NK-92 (cell line): ENCODE data around the gene STOX1.
"Not testable (repeated sequence)": the region's sequence is repeated elsewhere in the genome, so short reads cannot be mapped to it uniquely, and the experiment has no call there.

ENCODE experiments used
- DNase-seq: peaks from one replicate; lab custom pipeline; 2025; ENCODE audit not compliant: unreplicated experiment; lab: John Stamatoyannopoulos, UW

Gene STOX1, protein sequence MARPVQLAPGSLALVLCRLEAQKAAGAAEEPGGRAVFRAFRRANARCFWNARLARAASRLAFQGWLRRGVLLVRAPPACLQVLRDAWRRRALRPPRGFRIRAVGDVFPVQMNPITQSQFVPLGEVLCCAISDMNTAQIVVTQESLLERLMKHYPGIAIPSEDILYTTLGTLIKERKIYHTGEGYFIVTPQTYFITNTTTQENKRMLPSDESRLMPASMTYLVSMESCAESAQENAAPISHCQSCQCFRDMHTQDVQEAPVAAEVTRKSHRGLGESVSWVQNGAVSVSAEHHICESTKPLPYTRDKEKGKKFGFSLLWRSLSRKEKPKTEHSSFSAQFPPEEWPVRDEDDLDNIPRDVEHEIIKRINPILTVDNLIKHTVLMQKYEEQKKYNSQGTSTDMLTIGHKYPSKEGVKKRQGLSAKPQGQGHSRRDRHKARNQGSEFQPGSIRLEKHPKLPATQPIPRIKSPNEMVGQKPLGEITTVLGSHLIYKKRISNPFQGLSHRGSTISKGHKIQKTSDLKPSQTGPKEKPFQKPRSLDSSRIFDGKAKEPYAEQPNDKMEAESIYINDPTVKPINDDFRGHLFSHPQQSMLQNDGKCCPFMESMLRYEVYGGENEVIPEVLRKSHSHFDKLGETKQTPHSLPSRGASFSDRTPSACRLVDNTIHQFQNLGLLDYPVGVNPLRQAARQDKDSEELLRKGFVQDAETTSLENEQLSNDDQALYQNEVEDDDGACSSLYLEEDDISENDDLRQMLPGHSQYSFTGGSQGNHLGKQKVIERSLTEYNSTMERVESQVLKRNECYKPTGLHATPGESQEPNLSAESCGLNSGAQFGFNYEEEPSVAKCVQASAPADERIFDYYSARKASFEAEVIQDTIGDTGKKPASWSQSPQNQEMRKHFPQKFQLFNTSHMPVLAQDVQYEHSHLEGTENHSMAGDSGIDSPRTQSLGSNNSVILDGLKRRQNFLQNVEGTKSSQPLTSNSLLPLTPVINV

DNA sequence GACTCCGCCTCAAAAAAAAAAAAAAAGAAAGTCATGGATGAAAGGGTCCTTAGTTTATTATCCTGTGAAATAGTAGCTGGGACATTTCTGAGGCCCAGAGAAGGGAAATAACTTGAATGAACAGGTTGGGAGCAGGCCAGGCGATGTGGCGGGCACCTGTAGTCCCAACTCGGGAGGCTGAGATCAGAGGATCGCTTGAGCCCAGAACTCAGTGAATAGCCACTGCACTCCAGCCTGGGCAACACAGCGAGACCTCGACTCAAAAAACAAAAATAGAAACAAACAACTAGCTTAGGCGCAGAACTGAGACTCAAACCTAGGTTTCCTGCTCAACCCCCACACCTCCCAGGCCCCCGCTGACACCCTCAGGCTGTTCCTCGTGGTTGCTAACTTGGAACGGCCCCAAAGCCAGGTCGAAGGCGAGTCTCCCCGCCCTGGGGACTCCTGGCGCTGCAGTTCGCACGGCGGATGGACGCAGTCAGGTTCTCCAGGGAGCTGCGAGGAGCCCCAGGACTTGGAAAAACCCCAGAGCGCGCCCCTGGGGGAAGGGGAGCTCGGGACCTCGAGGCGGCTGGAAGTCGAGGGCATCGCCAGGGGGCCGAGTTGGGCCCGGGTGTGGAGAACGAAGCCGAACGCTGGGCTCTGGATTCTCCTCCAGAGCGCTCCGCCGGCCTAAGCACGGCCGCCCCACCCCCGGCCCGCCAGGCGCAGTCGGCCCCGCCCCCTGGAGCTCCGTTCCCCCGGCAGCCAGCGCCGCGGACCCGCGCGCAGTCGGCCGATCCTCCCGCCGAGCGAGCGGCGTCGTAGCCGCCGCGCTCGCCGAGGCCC, at the start of gene STOX1:
STOX1 (plus strand) TSS at position 768 of the 828 bp plus-strand sequence. CDS start 93 bp downstream, outside the sequence.
- no peak for DNase-seq

DNA sequence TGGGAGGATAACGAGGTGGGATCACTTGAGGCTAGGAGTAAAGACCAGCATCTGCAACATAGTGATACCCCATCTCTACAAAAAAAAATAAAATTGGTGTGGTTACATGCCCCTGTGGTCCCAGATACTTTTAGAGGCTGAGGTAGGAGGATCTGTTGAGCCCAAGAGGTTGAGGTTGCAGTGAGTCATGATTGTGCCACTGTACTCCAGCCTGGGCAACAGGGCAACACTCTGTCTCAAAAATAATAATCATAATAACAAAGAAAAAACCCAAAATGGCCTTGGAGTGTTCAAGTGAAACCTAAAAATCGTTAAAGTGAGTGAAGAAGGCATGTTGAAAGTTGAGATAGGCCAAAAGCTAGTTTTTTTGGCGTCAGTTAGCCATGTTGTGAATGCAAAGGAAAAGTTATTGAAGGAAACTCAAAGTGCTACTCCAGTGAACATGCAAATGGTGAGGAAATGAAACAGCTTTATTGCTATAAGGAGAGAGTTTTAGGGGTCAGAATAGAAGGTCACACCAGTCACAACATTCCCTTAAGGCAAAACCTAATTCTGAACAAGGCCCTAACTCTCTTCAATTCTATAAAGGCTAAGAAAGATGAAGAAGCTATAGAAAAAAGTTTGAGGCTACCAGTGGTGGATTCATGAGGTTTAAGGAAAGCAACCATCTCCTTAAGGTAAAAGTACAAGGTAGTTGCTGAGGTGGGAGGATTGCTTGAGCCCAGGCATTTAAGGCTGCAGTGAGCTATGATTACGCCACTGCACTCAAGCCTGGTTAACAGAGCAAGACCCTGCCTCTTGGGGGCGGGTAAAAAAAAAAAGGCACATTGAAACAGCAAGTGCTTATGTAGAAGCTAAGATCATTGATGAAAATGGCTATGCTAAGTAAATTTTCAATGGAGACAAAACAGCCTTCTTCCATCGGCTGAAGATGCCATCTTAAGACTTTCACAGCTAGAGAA, 45.4 kb upstream of the STOX1 start:
- no peak for DNase-seq

DNA sequence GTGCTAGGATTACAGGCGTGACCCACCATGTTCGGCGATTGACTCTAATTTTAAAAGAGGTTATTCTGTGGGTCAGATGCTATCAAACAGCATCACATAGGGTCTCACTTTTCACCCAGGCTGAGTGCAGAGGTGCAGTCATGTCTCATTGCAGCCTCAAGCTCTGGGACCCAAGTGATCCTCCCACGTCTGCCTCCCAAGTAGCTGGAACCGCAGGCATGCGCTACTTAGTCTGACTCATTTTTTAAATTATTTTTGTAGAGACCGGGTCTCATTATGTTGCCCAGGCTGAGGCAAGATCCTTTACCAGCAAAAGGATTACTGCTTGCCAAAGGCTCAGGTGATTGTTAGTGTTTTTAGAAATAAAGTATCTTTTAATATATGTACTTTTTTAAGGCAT, 42.9 kb upstream of the STOX1 start:
- no peak for DNase-seq

DNA sequence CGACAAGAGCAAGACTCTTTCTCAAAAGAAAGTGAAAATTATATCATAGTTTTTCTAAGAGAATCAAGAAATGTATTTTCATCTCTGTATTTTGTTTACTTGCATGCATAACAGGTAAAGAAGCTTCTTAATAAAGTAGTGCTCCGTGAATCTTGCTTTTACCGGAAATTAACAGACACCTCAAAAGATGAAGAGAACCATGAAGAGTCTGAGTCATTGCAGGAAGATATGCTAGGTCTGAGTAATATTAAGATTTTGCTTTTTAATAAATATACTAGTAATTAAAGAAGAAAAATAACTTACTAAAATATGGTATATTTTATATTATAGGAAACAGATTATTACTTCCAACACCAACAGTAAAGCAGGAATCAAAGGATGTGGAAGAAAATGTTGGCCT, 39.5 kb upstream of the STOX1 start:
- no peak for DNase-seq

DNA sequence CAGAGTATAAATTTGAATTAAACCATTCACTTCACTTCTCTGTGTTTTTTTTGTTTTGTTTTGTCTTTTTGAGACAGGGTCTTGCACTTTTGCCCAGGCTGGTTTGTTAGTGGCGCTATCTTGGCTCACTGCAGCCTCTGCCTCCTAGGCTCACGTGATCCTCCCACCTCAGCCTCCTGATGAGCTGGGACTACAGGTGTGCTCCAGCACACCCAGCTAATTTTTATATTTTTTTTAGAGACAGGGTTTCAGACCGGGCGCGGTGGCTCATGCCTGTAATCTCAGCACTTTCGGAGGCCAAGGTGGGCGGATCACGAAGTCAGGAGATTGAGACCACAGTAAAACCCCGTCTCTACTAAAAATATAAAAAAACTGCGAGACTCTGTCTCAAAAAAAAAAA, 36.9 kb upstream of the STOX1 start:
- no peak for DNase-seq

DNA sequence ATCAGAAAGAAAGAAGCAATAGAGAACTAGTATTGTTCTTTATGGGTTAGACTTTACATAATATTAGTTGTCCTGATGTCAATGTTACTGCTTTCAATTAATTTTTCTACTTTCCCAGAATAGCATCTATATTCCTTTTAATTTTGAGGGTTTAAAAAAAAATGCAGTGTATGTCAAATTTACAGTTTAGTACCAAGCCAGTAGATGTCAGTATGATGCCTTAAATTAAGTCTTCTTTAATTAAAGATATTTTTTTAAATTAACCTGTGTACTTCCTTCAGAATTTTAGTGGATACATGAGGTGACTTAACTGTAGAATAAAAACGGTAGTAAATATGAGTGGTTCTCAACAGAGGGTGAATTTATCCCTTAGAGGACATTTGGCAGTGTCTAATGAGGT, 35.2 kb upstream of the STOX1 start:
- DNase-seq, result no peak

DNA sequence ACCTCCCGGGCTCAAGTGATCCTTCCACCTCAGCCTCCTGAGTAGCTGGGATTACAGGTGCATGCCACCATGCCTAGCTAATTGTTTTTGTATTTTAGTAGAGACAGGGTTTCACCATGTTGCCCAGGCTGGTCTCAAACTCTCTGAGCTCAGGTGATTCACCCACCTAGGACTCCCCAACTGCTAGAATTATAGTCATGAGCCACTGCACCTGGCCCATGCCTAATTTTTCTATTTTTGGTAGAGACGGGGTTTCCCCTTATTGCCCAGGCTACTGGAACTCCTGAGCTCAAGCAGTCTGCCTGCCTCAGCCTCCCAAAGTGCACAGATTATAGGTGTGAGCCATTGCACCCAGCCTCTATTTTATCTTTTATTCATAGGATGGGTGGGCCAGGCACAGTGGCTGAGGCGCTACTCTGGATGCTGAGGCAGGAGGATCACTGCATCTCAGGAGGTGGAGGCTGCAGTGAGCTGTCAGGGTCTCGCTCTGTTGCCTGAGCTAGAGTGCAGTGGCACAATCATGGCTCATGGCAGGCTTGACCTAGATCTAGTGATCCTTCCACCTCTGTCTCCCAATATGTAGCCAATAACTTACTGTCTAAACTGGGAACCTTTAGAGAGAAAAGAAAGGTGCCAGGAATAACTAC, 31.3 kb upstream of the STOX1 start:
- no peak for DNase-seq

DNA sequence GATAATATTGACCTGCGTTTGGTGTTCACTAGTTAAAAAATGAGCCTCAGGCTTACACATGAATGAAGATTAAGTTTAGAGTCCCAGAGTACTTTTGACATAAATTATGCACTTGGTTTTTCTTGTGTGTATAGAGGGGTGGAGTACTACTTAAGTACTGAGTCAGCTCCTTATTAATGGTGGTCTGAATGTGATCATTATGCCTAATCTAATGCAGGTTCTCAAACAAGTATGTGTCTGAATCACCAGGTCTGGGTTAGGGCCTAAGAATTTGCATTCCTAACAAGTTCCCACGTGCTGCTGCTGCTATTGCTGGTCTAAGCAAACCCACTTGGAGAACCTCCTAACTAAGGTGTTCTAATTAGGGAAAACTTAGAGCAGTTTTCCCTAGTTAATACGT, 30.7 kb upstream of the STOX1 start:
- DNase-seq, result no peak

DNA sequence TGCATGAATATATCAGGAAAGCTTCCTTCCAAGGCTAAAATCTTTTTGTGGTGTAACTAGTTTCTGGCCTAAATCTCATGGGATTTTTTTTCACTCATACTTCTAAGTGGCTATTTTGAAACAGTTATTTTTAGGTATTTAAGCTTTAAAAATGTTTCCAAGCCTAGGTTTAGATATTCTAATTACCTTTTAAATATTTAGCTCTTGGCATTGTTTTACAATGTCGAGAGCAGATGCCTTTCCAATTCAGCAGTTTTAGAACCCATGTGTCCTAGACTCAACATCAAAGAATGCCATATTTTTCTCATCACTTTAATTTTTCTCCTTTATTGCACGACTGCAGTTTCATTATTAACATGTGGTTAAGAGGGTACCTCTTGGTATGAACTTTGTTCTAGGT, 27.1 kb upstream of the STOX1 start:
- DNase-seq, result no peak

DNA sequence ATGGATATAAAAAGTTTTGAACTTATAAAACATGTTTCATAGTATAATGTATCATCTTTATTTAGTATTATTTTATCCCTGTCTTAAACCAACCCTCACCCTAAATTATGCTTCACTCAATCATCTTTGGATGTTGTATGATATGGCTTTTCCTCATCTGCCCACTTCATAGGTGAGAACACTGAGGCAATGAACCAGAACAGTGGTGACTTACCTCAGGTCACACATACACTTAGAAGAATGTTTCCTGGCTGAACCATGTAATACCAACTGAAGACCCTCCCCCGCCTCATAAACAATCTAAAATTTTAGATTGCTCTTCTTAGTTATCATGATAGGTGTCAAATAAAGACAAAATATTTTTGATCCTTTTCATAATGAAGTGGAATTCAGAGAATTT, 22.6 kb upstream of the STOX1 start:
- DNase-seq, result no peak

DNA sequence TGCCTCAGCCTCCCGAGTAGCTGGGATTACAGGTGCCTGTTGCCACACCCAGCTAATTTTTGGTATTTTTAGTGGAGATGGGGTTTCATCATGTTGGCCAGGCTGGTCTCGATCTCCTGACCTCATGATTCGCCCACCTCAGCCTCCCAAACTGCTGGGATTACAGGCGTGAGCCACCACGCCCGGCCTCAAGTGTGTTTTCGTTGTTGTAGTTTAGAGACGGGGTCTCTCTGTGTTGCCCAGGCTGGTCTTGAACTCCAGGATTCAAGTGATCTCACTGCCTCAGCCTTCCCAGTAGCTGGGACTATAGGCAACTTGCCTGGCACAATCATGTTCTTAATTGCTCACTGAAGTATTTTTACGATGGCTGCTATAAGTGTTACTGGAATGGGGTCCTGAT, 16.5 kb upstream of the STOX1 start:
- not testable (repeated sequence) for DNase-seq

DNA sequence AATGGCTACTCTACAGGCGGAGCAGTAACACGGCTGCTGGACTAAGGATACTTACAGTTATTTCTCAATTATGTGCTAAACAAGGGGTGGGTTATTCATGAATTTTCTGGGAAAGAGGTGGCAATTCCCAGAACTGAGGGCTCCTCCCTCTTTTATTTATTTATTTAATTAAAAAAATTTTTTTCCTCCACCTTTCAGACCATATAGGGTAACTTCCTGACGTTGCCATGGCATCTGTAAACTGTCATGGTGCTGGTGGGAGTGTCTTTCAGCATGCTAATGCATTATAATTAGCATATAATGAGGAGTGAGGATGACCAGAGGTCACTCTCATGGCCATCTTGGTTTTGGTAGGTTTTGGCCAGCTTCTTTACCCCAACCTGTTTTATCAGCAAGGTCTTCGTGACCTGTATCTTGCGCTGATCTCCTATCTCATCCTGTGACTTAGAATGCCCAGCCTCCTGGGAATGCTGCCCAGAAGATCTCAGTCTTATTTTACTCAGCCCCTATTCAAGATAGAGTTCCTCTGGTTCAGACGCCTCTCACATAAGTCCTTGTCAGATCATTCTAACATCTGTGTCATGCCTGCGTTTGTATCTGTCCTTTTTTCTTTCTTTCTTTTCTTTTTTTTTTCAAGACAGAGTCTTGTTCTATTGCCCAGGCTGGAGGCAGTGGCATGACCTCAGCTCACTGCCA, 15.9 kb upstream of the STOX1 start:
- DNase-seq, result no peak

DNA sequence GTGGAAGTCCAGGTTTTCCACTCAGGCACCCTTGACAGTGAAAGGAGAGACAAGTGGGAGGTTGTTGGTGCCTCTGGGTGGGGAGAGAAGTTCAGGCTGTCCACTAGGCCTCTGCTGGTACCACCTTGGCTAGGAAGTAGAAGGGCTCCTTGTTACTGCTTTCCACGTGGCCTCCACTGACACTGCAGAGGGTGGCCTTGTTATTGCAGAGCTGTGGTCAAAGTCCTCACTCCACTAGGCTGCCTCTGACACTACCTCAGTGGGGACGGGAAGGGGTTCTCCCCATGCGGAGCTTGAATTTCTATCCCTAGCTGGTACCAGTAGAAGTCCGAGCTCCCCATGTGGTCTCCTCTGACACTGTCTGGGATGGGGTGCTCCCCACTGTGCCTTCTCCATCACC, 14.9 kb upstream of the STOX1 start:
- DNase-seq, result no peak

DNA sequence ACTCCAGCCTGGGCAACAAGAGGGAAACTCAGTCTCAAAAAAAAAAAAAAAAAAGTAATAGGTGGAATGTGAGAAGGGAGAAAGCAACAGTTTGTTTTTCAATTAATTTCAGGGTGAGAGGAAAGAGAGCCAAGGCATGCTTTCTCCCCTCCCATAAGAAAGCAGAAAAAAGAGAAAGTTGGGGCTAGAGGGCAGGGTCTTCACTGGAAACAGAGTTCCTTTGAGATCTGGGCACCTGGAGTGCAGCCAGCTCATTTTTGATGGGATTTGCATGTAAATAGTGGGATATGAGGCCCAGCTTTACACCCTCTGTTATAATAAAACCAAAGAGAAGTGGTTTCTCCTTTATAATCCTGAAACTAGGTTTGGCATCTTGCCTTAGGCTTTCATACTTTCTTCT, 13.8 kb upstream of the STOX1 start:
- DNase-seq, result no peak

DNA sequence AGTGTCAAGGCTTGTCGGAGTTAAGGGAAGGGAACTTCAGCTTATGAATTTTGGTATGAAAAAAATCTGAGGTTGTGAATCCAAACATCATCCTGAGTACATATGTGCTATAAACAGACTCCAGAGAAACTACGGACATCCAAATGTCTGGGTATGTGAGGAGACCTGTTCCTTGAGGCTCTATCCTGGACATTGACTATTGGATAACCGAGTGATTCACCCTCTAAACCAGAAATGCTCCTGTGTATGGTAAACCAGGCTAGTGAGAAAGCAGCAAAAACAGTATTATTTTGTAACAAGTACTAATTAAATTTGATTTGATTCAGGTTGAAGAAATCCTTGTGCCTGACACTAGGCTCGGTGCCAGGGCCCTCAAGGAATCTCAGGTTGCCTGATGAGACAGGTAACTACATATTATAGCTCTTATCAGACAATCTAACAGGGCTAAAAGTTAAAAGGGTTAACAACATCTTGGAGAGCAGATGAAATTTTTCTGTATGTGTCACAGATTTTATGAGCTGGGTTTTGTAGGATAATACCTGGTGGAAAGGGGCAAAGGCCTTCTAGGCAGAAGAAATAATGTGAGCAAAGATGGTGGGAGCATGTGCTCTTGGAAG, 10.4 kb upstream of the STOX1 start:
- no peak for DNase-seq

DNA sequence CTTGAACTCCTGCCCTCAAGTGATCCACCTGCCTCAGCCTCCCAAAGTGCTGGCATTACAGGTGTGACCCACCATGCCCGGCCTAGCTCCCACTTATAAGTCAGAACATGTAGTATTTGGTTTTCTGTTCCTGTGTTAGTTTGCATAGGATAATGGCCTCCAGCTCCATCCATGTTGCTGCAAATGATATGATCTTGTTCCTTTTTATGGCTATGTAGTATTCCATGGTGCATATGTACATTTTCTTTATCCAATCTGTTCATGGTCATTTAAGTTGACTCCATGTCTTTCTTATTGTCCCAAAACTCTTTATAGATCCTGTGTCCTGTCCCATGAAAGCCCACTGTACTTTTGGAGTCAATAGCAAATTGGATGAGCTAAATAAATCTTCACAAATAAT, 7.0 kb upstream of the STOX1 start:
- DNase-seq, result not testable (repeated sequence)

DNA sequence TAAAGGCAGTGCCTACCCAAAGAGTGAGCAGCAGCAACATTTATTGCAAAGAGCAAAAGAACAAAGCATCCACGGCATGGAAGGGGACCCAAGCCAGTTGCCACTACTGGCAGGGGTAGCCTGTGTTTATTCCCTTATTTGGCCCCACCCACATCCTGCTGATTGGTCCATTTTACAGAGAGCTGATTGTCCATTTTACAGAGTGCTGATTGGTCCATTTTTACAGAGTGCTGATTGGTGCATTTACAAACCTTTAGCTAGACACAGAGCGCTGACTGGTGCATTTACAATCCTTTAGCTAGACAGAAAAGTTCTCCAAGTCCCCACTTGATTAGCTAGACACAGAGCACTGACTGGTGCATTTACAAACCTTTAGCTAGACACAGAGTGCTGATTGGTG, 4.7 kb upstream of the STOX1 start:
- DNase-seq, result not testable (repeated sequence)

DNA sequence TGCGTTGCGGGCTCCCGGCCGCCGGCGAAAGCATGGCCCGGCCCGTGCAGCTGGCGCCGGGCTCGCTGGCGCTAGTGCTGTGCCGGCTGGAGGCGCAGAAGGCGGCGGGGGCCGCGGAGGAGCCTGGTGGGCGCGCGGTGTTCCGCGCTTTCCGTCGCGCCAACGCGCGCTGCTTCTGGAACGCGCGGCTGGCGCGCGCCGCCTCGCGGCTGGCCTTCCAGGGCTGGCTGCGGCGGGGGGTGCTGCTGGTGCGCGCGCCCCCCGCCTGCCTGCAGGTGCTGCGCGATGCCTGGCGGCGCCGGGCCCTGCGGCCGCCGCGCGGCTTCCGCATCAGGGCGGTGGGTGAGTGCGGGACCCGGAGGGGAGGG, 245 bp downstream of the STOX1 start:
- DNase-seq, result not testable (repeated sequence)
